Measurements from ENCODE around the gene RAB3A.
"Not testable (repeated sequence)": the region's sequence is repeated elsewhere in the genome, so short reads cannot be mapped to it uniquely, and the experiment has no call there.

RAB3A gene

DNA sequence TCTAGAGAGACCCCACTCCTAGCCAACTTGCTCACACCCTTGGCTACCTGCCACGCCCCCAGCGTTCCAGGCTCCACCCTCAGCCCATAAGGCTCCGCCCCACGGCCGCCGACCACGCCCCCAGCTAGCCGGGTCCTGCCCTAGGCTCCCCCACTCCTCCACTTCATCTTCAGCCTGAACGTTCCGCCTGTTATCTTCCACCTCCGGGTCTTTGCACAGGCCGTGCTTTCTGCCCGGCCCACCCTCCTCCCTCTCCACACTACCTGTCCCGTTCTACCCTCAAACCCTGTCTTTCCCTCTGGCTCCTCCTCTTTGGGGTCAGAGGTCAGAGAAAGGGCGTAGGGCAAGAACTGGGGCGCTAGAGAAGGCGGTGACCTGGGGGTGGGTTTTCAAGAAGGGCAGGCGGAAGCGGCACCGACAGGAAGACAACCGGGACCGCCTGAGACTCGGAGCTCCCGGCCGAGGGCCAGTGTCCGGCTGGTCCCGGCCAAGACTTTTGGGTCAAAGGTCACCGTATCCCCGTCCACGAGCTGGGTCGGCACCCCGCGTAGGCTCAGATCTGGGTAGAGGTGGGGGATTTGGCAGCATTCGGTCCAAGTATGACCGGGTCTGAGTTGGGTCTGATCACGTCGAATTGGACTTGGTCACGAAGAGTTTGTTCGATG lies 20.1 kb upstream of the RAB3A start:
- peak; percentile 71 for DNase-seq (ENCODE audit: low spot score)

DNA sequence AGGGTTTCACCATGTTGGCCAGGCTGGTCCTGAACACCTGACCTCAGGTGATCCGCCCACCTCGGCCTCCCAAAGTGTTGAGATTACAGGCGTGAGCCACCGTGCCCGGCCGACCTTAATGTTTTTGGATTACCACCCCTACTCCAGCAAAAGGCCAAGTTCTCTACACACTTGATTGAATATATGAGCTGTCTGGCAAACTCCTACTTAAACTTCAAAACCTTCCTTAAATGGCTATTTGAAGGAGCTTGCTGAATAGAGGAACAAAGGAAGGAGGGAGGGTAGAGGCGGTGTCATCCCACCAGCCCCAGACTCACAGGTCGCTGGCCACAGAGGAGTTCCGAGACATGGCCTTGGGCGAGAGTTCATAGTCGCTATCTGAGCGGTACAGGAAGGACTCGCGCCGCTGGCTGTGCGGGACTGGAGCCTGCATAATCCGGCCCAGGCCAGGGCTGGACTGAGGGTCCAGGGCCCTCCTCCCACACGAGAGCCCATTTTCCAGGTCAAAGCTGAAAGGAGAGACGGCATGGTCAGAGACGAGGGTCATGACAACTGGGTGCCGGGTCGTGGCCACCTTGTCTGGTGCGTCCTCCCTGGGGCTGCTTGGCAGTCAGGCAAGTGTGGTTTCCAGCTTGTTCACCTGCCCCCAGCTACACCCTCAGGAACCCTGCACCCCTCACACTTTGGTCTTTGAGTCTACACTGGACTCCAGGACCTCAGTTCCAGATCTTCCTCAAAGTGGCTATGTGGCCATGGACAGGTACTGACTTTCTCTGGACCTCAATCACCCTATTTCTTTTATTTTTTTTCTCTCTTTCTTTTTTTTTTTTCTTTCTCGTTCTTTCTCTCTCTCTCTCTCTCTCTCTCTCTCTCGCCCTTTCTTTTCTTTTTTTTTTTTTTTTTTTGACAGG lies 18.2 kb upstream of the RAB3A start:
- DNase-seq (ENCODE audit: low spot score): no peak

DNA sequence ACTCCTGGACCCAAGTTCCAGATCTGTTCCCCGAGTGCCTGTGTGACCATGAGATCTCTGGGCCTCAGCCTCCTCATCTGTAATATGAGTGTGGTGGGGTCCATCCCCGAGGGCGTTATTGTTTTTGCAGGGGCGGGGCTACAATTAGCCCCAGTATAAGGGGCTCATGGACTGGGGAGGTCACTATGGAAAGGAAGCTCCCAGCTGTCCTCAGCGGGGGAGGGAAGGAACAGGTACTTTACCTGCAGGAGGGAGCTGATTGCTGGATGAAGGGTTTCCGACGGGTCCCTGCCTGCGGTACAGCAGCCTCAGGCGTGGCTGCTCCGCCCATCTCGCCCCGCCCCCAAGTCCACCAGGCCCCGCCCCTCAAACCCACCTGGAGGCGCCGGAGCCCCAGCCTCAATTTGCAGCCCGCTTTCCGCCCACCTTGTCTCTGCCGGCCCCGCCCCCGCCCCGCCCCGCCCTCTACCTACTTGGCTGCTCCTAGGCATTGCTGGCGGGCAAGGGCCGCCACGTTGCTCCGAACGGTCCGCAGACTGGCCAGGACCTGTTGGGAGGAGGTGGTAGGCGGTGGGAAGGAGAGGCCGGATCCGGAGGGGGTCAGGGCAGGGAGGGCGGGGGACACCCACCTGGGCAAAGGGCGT lies 16.9 kb upstream of the RAB3A start:
- DNase-seq (ENCODE audit: low spot score): no peak

DNA sequence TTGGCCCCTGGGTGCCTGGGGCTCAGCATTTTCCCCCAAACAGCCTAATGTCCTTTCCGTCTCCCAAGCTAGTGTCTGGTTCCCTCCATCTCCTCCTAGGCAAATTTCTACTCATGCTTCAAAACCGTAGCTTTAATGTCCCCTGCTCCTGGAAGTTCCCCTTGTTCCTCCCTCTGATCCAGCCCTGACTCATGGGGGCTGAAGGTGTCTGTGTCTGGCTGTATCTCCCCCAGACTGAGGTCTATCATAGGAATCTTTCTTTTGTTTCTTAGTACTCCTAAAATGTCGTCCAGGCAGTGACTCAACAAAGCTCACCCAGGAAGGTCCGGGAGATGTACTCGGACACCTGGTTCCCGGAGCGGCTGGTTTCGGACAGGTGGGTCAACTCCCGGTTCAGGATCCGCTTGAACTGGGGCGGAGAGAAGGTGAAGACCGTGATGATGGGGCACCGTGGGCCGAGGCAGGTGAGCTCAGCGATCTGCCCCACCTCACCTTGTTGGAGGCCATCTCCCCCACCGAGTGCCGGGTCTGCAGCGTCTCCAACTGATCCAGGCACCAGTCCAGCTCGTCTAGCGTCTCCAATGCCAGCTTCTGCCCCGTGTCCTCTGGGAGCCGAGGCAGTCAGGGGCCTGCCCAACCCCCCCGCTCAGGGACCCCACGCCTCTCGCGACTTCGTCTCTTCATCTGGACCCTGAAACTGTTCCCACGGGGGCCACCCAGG lies 16.2 kb upstream of the RAB3A start:
- no peak for DNase-seq (ENCODE audit: low spot score)

DNA sequence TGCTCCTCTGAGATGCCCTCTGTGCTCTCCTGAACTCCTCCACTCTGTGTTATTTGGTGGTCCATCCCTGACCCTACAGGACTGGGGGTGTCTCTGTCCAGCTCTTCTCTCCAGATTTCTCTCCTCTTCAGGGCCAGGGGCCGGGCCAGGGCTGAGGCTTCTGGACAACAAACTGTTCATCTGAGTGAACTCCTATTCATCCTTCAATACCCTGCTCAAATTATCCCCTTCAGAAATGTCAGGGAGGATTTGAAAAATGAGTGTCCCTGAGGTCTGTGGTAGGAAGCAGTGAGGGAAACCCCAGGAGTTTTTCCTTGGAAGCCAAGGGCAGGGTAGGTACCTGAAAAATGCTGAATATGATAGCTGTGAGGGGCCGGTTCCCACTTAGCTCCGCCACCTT lies 14.8 kb upstream of the RAB3A start:
- DNase-seq (ENCODE audit: low spot score): no peak

DNA sequence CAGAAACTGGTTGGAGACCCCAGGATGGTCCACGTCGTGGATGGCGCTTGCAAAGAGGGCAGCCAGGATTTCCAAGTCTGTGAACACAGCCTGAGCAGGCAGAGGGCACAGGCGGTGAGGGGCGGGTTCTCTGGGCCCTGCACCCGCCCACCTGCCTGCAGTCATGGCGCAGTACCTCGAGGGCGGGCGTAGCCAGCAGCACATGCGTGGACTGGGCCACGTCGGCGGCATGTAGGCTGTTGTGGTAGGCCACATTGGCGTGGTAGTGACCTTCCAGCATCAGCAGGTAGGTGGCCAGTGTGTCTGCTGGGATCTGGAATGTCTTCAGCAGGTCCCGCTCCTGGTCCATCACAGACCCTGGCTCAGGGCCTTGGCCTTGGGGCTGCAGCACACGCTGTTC lies 14.3 kb upstream of the RAB3A start:
- no peak for DNase-seq (ENCODE audit: low spot score)

DNA sequence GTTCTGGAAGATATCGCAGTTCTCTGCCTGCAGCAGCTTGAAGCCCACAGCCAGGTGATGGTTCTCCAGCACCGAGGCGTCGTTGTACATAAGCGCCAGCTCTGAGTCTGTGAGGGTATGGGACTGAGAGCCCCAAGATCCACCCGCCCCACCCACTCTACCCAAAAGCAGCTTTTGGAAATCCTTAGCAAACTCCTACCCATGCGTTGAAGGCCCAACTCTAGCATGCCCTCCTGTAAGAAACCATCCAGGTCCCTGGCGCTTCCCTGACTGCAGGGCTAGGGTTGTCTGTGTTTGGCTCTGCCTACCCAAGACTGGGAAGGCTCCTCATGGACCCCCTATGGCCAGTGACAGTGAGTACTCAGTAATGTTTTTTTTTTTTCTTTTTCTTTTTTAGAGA lies 12.9 kb upstream of the RAB3A start:
- DNase-seq (ENCODE audit: low spot score): no peak

DNA sequence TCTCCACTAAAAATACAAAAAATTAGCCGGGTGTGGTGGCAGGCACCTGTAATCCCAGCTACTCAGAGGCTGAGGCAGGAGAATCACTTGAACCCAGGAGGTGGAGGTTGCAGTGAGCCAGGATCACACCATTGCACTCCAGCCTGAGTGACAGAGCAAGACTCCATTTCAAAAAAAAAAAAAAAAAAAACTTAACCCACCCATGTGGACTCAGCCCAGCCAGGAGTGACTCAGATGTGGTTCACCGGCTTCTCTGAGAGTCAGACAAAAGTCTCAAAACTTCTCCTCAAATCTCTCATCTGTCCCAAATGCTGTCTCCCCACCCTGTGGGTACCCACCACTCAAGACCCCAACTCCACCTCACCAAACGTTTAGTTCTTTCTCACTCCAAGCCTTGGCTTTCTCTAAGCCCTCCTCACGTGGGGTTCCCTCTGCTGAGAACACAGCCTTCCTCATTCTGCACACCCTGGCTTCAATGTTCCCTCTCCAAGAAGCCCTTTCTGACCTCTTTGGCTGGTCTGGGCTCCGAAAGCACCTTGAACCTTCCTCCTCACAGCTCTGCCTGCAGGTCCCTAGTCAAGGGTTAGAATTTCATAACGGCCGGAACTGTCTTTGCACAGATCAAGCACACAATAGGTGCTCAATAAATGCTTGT lies 11.1 kb upstream of the RAB3A start:
- no peak for DNase-seq (ENCODE audit: low spot score)

DNA sequence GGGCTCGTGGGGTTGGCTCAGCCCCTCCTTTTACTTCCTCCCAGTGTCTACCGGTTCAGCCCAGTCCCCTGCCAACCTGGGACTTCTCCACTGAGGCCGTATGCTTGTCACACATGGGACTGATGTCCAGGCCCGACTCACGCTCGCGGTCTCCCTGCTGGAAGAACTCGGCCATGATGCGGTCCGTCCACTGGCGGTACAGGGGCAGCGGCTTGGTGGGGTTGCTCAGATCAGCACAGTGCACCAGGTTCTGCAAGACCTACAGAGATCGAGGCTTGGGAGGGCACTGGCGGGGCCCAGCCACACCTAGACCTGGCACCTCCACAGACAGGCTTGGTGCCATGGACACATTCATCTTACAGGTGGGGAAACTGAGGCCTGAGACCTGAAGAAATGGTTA lies 7.8 kb upstream of the RAB3A start:
- no peak for DNase-seq (ENCODE audit: low spot score)

DNA sequence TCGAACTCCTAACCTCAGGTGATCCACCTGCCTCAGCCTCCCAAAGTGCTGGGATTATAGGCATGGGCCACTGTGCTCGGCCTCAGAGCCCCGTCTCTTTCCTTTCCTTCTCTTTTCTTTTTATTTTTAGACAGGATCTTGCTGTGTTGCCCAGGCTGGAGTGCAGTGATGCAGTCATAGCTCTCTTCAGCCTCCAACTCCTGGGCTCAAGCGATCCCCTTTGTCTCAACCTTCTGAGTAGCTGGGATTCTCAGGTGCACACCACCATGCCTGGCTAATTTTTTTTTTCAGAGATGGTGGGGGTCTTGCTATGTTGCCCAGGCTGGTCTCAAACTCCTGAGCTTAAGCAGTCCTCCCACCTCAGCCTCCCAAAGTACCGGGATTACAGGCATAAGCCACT lies 6.1 kb upstream of the RAB3A start:
- not testable (repeated sequence) for DNase-seq (ENCODE audit: low spot score)

DNA sequence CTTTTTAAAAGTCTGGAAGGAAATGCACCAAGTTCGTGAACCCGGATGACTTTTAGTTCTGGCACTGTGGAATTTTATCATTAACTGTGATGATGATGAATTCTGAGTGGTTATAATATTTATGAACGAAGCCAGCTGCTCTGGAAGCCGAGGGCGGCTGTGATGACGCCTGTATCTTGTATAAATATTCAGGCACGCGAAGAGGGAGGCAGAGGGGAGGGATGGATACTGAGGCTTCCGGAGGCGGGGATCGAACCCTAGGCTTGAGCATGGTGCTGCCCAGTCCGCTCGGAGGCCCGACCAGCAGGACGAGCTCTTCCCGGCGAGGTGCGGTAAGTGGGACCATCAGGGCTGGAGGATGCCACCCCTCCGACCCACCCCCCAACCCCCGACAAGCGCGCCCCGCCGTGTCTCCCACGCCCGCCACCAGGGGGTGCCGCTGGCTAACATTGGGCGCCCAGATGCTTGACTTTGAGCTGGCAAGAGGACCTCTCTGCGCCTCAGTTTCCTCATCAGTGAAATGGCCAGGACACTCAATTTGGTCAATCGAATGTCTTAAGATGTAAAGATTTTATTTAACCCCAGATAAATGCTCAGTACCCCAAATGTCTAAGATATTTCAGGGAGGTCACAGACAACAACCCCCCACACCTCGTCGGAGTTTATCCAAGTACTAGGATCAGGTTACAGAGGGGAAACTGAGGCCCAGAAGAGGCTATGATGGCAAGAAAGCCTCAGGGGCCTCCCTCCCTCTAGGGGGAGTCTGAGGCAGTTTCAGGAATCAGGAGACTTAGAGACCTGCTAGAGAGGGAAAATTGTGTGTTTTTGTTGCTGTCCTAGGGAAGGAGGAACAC lies 4.5 kb upstream of the RAB3A start:
- peak; percentile 60 for DNase-seq (ENCODE audit: low spot score)

DNA sequence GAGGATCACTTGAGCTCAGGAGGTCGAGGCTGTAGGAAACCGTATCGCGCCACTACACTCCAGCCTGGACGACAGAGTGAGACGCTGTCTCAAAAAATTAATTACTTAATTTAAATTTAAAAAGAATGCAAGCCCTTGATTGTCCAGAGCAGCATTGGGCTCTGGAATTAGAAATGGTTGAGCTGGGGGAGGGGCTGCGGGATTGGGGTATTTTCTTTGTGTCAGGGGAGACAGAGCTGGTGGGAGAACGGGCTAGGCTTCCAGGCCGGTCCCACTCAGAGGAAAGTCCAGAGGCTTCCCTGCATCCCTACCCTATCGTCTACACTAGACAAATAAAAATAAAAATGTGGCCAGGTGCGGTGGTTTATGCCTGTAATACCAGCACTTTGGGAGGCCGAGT lies 2.2 kb upstream of the RAB3A start:
- no peak for DNase-seq (ENCODE audit: low spot score)

DNA sequence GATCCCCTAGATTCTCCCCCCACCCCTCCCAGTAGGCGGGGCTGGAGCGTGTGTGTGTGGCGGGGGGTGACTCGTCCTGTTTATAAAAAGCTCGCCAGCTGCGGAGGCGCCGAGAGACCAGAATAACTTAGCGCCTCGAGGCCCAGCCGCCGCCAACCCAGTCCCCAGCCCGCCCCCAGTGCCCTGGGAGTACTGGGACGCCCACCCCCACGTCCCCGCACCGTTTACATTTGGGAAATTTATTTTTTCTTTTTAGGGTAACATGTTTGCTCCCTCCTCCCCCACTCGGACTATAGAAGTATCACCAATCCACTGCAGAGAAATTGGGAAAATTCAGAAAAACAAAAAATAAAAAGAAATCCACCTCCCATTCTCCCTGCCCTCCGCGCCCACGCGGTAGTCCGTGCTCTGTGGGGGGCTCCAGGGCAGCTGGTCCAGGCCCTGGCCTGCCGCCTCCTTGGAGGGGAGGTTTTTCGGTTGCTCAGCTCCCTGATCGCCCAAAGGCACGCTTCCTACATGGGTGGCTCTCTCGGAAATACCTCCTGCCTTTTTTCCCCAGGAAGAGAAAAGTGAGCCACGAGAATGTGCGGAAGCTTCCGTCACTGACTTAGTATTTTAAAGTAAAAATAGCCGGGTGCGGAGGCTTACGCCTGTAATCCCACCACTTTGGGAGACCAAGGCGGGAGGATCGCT lies 1.5 kb upstream of the RAB3A start:
- peak; percentile 74 for DNase-seq (ENCODE audit: low spot score)

DNA sequence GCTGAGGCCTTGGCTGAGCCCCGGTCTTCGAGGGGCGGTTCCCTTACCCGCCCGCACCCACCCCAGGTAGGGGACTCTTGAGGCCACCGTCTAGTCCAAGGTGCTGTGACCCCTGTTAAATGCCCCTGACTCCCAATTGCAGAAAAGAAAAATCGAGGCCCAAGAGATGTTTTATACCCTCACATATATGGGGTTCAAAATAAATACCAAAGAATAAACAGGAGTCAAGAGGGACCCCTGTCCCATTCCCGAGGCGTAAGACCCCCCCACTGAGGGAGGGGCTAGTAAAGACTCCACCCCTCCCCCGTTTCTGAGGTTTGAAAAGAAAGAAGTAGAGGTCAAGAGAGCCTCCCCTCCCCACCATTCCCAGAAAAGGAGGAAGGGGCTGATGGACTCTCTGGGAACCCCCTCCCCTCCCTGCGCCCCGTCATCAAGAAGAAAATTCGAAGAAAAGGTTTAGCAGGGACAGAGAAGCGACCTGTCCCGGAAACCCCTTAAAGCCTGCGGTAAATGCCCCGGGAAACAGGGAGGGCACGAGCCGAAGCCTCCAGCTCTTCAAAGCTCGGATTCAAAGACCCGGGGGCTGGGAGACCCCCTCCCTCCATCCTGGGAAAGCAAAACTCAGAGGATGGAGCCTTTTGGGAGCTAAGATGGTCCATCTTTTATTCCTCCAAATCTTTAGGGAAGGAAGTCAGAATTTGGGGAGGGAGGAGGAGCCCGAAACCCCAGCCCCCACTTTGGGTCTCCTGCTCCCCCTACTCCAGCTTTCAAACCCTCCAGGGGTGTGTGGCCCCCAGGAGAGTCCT lies 755 bp upstream of the RAB3A start:
- DNase-seq (ENCODE audit: low spot score): no peak

DNA sequence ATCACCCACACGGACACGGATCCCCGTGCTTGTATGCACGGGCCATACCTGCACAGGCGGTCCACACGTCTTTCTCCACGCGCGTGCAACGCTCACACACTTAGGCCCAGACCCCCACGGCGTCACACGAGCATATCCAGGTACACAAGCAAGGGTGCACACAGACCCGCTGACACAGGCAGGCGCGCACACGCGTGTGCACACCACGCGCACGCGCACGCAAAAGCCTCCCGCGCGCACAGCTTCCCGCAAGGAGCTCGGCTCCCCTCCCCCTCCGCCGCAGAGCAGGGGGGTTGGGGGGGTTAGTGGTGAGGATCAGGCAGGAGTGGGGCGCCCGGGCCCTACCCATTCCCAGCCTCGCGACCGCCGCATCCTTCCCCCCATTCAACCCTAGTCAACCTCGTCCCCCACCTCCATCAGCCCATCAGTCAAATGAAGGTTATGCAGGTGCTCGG lies 407 bp downstream of the RAB3A start:
- no peak for DNase-seq (ENCODE audit: low spot score)

DNA sequence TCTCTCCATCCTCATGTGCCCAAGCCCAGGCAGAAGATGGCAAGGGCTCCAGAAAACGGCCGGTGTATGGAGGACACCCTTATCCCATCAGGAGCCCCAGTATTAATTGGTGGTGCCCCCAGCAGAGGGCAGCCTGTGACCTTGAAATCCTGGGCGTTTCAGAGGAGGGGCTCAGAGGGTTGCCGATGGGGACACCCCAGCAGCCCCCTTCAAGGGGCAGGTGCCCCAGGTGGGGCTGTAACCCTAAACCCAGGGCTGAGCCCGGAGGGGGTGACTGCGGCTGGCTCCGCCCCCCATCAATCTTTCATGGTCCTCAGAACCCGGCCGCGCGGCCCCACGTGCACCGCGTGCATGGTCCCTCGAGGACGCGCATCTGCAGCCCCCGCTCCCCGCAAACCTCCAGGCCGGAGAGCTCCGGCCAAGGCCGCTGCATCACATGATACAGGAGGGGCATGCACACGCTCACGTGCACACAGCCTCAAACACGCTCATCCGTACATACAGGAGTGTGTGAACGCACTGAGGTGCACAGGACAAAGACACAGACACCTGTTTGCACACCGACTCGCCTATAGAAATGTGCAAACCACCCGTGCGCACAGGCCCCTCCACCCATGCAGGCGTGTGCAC lies 949 bp downstream of the RAB3A start:
- peak; percentile 19 for DNase-seq (ENCODE audit: low spot score)

DNA sequence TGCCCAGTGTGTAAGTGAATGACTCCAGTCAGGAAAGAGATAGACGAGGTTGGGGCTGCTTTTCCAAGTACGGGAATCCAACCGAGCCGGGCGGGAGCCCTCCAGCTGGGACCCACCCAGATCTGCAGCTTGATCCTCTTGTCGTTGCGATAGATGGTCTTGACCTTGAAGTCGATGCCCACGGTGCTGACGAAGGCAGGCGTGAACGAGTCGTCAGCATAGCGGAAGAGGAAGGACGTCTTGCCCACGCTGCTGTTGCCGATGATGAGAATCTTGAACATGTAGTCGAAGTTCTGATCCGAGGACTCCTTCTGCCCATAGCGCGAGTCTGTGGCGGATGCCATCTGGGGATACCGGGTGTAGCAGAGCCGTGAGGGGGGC lies 1.5 kb downstream of the RAB3A start:
- no peak for DNase-seq (ENCODE audit: low spot score)

DNA sequence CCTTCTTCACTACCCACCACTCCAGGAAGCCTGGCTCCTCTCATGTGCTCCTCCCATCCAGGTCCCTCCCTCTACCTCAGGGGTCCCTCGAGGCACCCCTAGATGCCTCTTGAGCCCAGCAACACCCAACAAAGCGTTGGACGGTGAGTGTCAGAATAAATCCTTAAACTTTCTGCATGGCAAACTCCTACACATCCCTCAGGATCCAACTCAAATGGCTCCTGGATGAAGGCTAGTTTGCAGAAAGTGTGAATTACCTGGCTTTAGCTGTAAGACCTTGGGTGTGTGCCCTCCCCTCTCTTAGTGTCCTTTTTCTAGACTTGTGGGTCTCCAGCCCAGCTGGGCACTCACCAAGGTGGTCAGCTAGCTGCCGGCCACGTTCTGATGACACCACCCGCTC lies 5.5 kb downstream of the RAB3A start:
- DNase-seq (ENCODE audit: low spot score): no peak

DNA sequence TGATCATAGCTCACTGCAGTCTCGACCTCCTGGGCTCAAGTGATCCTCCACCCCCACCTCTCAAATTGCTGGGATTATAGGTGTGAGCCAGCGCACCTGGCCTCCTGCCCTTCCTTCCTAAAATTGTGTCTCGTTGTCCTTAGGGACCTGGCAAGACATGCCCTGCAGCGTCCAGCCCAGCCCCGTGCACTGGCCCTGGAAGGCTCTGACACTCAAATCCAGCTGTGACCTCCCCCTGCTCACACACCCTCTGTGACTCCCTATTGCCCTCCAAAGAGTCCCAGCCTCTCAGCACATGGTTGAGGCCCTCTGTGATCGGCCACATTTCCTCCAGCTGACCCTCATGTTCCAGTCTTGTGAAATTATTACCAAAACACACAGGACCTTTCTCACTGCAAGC lies 5.9 kb downstream of the RAB3A start:
- no peak for DNase-seq (ENCODE audit: low spot score)
